Superior temporal gyrus (tissue), 1 donor: ENCODE measurements around the gene HSDL2.
"Not testable (repeated sequence)": the region's sequence is repeated elsewhere in the genome, so short reads cannot be mapped to it uniquely, and the experiment has no call there.

Experiments used
- DNase-seq: peaks from one replicate; pipeline ENCODE4 v3.0.0-alpha.2; 2016; ENCODE audit errors: extremely low spot score

The HSDL2 gene

GRCh38 chr9:112396872-112397271 is 17.0 kb downstream of the HSDL2 start:
- no peak for DNase-seq

GRCh38 chr9:112401175-112401815 is 21.4 kb downstream of the HSDL2 start:
- no peak for DNase-seq

- DNase-seq = no peak
Measured at GRCh38 chr9:112403614-112404201, 23.8 kb downstream of the HSDL2 start.

GRCh38 chr9:112404508-112404932 is 24.6 kb downstream of the HSDL2 start:
- DNase-seq = no peak

- no peak for DNase-seq
Measured at GRCh38 chr9:112408275-112408674, 28.4 kb downstream of the HSDL2 start.

GRCh38 chr9:112408819-112409218 is 28.9 kb downstream of the HSDL2 start:
- DNase-seq = no peak

- DNase-seq = no peak
Measured at GRCh38 chr9:112409758-112410157, 29.9 kb downstream of the HSDL2 start.

- DNase-seq = no peak
Measured at GRCh38 chr9:112411626-112412027, 31.7 kb downstream of the HSDL2 start.

GRCh38 chr9:112413728-112414127 is 33.8 kb downstream of the HSDL2 start:
- not testable (repeated sequence) for DNase-seq

GRCh38 chr9:112420208-112420607 is 40.3 kb downstream of the HSDL2 start:
- no peak for DNase-seq

- DNase-seq = no peak
Measured at GRCh38 chr9:112421771-112422222, 41.9 kb downstream of the HSDL2 start.

GRCh38 chr9:112422417-112423148 is 42.7 kb downstream of the HSDL2 start:
- DNase-seq = no peak

- no peak for DNase-seq
Measured at GRCh38 chr9:112430006-112430522, 50.2 kb downstream of the HSDL2 start.

GRCh38 chr9:112433499-112434392 is 53.8 kb downstream of the HSDL2 start:
- DNase-seq = no peak

- DNase-seq = no peak
Measured at GRCh38 chr9:112434487-112434886, 54.6 kb downstream of the HSDL2 start.

GRCh38 chr9:112437406-112437805 is 57.5 kb downstream of the HSDL2 start:
- DNase-seq = no peak

- no peak for DNase-seq
Measured at GRCh38 chr9:112439171-112439570, 59.3 kb downstream of the HSDL2 start.

GRCh38 chr9:112439825-112440224 is 59.9 kb downstream of the HSDL2 start:
- DNase-seq = no peak

GRCh38 chr9:112443200-112443599 is 63.3 kb downstream of the HSDL2 start:
- DNase-seq = peak; percentile 63

- DNase-seq = no peak
Measured at GRCh38 chr9:112443636-112444035, 63.7 kb downstream of the HSDL2 start.

GRCh38 chr9:112445196-112445595 is 65.3 kb downstream of the HSDL2 start:
- DNase-seq = no peak

- DNase-seq = no peak
Measured at GRCh38 chr9:112446080-112446479, 66.2 kb downstream of the HSDL2 start.
